ENCODE measurements around the gene HBB.

GRCh38 chr11:5258543-5259262, 31.8 kb upstream of the HBB start:
- TF ChIP-seq POLR2A (IDR thresholded peaks at IDR 0.05; ENCODE audit: low read depth, low read length) (no peak), POLR2AphosphoS5 (IDR thresholded peaks at IDR 0.05; ENCODE audit: low read depth, low read length) (no peak), PAX5 (IDR thresholded peaks at IDR 0.05; ENCODE audit: insufficient read depth, low read length, severe bottlenecking) (no peak), TAF1 (IDR thresholded peaks at IDR 0.05; ENCODE audit: low read depth, low read length) (no peak)
